Right ventricle myocardium inferior (tissue), 1 donor: Measurements from ENCODE around the gene SOX6. TPM values are rescaled to one million over a fixed set of nuclear protein-coding genes. Genes with fewer than 3 reads are reported as not detected.

Experiments
- ATAC-seq: fragments of 200-7000 bp; cut with Tn5 transposase; one replicate; pipeline ENCODE4 v1.9.1; 2020; ENCODE audit warnings: mild to moderate bottlenecking, moderate library complexity
- DNase-seq: peaks from one replicate; pipeline ENCODE4 v3.0.0; 2021; ENCODE audit errors: missing footprints
- intact Hi-C: fragments of 100-400 bp; cut with DNase I; formaldehyde crosslinking; loops from one replicate; pipeline ENCODE4 v1.11.0; 2022
- total RNA-seq: library from RNA; stranded (reverse); fragmentation: NEBNext Ultra II Directional; extraction: Animal tissue kit (Norgen Biotek cat#: 25700); gene quantifications from one replicate; pipeline ENCODE4 v1.2.1, GENCODE V29; 2021
- donor health status: DM: no; HTN: yes; CAD: no; lungs with severe emphysema.

Gene SOX6
- total RNA-seq, 1 donor from 2014 or later: 14.1 TPM

DNA sequence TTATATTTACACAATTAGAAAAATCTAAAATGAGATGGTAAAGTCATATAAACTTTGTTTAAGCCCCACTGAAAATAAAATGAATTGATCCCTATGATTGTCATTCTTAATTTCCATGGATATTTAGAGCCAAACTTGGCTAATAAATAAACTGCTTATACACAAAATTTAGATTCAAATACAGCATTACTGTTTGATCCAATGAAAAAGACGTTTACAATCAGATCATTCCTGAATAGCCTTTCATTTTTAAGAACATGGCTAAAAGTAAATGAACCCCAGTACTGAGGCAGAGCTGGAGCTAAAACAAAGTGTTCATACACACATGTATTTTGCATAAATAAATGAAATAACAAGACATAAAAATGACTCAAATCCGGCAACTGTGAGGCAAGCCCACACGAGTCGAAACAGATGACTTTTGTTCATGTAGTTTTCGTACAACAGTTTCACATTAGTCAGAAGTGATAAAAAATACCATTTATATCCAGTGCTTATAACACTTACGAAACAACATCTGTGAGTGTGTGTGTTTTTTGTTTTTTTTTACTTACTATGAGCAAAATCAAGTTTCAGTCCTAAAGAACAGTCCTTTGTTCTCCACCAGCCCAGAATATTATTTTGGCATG lies 386.5 kb downstream of the SOX6 start:
- ATAC-seq: peak; percentile 59
- intact Hi-C loops: loop anchor here (10.0 kb wide), 1 partner anchor 635 kb away; no protein-coding TSS in a partner anchor

DNA sequence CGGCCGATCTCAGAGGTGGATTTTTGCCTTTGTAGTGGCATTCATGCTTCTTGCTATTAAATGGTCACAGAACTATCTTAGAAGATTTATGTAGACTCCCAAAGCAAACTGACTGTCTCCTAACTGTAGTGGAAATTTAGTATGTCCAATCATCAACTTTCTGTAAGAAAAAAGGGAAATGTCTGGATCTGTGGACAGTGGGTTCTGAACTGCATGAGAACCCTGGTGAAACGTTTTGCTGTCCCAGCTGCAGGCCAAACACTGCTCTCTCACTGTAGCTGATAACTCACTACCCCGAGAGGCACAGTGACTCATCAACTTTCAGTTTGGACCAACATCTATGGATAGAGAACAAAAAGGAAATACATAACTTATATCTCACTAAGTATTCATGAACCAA lies 387.1 kb downstream of the SOX6 start:
- intact Hi-C loops: loop anchor here (10.0 kb wide), 1 partner anchor 636 kb away; no protein-coding TSS in a partner anchor
- peak; percentile 88 for ATAC-seq

More for the DNA sequence above, 386.5 kb downstream of the SOX6 start:
- no peak for DNase-seq

DNA sequence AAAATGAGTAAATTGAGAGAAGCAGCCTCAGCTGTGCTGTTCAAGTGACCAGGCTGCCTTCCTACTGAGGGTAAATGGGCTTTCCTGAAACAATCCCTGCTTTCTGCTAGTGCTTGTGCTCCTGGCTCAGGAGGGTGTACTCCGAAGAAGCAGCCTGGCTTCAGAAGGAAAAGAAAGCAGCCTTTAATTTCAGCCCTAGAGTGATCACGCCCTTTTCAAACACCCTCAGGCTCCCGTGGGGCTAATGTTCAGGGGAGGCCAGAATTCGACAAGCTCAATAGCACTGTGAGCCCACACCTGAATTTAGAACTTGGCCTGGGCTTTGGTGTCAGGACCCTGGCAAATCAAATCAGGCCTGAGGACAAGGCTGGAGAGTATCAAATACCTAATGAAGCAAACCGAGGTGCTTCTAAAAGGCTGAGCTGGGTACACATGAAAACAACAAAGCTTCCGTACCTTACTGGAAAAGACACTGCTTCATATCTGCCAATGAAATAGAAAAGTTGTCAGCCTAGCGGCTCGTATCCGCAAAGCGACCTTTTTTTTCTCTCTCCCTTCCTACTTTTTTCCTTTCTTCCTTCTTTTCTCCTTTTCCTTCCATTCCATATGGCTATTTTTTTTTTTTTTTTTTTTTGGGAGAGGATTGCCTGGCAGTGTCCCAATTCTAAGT lies 387.8 kb downstream of the SOX6 start:
- ATAC-seq (peak; percentile 49), DNase-seq (no peak)
- intact Hi-C loops: loop anchor here (10.0 kb wide), 1 partner anchor 636 kb away; no protein-coding TSS in a partner anchor

More for the DNA sequence above, 387.1 kb downstream of the SOX6 start:
- no peak for DNase-seq

DNA sequence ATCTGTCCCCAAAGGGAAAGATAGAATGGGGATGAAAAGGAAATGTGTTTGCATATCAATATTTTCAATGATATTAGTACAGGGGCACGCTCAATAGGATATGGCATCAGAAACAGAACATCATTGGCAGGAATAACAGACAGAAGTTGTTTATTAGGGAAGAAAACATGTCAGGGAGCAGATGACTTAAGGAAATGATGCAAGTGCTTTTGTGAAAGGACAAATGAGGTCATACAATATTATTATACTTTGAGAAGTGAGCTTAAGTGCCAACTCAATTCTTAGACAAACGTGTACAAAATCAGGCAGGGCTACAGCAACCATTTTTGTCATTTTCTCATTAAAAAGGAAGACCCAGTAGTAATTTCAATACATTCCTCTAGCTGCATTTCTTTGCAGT lies 388.4 kb downstream of the SOX6 start:
- intact Hi-C loops: loop anchor here (10.0 kb wide), 1 partner anchor 637 kb away; no protein-coding TSS in a partner anchor
- DNase-seq (no peak), ATAC-seq (peak; percentile 38)

DNA sequence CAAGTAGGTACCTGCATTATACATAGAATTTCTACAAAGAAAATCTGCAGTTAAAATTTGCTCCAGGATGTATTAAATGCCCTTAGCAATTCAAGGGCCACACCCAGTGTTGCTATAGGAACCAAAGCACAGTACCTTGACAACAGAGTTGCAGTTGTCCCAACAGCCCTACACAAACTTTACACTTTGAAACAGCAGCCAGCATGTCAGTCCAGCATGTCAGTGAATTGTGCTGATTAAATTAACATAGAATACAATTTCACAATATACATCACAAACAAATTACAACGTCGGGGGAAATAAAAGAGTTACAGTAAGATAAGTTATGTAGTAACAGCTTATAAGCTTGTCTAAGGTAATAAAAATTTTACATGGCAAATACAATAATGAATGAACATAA lies 389.2 kb downstream of the SOX6 start:
- ATAC-seq: no peak
- DNase-seq: no peak
- intact Hi-C loops: loop anchor here (10.0 kb wide), 1 partner anchor 638 kb away; no protein-coding TSS in a partner anchor

DNA sequence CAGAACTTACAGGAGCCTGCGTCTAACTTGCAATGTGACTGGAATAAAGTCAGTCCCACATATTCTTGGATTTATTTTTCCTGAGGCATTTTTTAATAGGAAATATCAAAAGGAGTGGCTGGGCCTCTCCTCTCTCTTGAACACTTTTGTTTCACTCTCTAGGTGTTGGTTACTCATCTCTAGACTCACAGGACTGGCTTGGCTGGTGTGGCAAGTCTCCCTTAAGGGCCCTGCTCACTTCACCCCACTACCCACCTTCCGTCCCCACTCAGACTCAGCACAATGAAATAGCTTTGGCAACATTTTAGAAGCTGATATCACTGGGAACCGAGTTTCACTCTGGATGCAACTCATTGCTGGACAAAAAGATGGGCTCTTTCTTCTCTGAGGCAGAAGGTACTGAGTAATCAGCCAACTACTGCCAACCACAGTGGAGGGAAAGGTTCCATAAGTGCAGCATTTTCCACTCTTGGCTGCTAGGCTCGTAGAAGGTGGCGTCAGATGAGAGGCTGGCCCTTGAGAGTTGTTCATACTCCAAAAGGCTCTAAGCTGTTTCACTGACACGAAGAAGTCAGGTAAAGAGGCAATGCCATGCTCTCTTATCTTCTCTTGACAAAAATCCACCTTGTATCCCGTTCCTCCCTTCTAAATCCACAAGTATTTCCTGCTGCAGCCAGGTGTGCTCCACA lies 390.6 kb downstream of the SOX6 start:
- intact Hi-C loops: loop anchor here (10.0 kb wide), 1 partner anchor 639 kb away; no protein-coding TSS in a partner anchor
- DNase-seq: no peak
- ATAC-seq: no peak

DNA sequence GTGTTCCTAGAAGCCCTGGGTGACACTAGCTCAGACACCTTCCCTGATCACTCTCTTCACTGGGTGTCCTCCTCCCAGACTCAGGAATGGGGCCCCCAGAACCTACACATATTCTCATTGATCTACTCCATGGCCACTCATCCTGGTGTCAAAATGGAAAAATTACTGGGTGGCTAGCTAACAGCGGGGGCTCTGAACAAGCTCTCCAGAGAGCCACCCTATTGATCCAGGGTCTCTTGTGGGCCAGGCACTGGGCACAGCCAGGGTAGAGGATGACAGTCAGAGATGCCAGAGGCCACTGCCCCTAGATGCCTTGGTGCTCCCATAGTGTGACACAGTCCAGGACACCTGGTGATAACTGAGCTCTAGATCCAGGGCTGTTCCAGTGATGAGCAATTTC lies 393.1 kb downstream of the SOX6 start:
- intact Hi-C loops: loop anchor here (10.0 kb wide), 1 partner anchor 642 kb away; no protein-coding TSS in a partner anchor
- no peak for DNase-seq
- ATAC-seq: no peak

DNA sequence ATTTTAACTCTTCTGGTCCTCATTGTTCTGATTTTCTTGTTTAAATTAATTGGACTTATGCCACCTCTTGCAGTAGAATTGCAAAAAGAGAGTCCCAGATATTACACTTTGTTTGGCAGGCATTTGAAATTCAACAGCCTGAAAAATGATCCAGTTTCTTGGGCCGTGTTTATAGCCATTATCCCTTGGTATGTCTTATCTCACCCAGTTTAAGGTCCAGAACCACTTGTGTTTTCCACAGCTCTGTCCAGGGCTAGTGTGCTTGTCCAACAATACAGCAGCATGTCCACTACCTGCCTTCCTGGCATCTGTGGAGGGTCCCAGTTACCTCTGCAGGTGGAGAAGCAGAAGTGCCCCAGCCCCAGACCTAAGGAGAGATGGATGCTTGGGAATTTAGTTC lies 397.4 kb downstream of the SOX6 start:
- ATAC-seq: peak; percentile 55
- no peak for DNase-seq
- intact Hi-C loops: no loop called here

DNA sequence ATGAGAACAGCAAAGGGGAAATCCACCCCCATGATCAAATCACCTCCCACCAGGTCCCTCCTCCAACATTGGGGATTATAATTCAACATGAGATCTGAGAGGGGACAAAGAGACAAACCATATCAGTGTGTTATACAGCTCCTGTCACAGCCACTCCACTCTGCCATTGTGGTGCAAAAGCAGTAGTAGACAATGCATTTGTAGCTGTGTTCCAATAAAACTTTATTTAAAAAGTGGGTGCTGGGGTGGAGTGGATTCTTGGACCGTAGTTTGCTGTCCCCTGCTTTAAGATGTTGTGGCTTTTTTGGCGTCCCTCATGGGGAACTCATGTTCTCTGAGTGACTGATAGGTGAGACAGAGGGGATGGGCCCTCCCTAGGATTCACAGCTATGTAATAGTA lies 399.1 kb downstream of the SOX6 start:
- ATAC-seq: no peak
- intact Hi-C loops: no loop called here

DNA sequence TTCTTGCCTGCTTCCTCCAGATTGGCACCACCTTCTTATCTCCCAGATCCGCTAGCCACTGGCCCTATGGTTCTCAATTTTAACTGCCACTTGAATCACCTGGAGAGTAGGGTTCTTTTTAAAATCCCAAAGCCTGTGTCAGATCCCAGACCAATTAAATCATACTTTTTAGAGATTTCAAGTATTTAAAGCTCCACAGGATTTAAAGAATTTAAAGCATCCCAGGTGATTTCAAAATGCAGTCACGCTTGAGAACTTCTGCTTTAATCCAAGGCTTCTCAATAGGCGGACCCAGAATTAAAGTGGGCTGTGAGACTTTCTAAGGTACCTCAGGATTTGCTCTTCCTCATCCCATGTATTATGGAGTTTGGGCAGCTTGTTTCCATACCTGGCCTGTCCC lies 400.0 kb downstream of the SOX6 start:
- ATAC-seq: no peak
- no peak for DNase-seq
- intact Hi-C loops: no loop called here

More for the DNA sequence above, 399.1 kb downstream of the SOX6 start:
- no peak for DNase-seq

DNA sequence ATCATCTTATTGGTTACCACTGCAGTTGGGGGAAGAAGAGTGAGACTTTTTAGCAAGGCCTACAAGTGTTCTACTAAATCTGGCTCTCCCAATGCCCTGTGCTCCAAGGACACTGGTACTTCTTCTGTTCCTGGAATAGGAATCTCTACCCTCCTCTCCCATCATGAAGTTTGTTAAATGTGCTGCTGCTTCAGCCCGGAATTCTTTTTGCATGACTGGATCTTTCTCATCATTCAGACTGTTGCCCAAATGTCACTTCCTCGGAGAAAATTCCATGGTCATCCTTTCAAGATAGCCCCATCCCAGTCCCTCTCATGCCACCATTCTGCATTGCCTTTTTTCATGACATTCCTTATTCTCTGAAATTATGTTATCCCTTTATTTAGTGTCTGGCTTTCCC lies 400.8 kb downstream of the SOX6 start:
- ATAC-seq (no peak), DNase-seq (no peak)
- intact Hi-C loops: no loop called here

DNA sequence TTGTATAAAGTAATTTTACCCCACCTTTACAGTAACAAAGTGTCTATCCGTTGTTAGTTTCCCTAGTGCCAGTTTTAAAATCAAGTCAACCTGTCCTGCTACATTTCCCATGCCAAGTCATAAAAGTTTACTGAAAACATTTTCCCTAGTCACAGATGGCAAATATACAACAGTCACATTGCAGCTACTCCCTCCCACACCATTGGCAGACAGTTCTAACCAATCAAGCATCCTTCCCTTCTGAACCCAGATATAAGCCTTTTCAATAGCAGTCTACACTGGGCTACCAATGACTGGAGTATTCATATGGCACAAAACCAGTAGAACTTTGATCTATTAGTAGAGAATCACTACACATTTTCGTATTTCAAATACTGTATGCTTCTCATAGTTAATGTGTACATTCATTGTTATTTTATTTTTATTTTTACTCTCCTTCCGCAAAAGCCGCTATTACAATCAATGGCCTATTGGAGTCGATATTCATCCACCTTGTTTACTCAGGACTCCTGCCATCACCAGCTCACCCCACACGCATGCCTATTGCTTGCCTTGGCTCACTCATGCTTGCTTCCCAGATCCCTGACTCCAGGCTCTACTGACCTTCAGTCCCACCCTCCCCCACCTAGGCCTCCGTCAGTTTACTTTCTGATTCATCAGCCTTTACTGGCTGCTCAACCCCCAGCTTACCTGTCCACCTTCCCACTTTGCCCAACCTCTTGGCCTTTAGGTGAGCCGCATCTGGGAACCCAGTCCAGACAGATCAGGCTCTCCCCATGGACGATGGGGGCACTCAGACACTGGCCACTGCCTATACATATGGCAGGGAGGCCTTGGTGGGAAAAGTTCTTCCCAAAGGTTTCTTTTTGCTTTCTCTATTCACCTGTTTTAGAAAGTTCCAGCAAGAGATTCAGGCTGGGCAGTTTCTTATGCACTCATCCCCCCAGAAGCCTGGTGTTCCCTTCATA lies 408.4 kb downstream of the SOX6 start:
- intact Hi-C loops: no loop called here
- ATAC-seq: no peak
- no peak for DNase-seq

DNA sequence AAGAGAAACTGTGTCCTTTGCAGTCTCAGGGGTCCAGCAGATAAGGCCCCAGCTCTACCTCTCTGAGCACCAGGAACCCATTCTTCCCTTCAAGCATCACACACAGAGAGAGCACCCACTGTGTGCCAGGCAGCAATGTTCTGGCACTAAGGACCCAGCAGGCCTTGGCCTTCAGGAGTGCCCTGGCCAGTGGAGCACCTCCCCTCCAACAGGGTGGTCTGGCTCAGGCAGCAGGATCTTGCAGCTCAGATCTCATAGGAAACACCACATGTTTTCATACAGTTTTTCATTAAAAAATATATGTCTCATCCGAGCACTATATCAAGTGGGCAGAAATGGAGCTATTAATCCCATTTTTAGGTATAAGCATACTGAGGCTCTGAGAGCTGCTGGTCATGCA lies 410.6 kb downstream of the SOX6 start:
- ATAC-seq (no peak), DNase-seq (no peak)
- intact Hi-C loops: no loop called here

DNA sequence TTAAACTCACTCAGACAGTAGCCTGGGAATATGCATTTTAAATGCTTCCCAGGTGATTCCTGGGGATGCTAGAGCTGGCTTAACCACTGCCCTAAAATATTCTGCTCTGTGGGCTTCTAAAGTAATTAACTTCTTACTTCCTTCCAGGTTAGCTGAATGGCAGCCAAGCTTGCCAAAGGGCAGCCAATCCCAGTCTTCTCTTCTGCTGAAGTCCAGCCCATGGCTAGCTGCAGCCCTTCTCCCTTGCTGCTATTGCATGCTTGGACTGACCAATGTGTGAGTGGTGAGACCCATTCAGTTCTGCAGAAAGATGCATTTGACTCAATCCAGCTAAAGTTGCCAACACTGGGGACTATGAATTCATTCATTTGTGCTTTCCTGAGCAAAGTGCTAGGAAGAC lies 411.9 kb downstream of the SOX6 start:
- DNase-seq (no peak), ATAC-seq (no peak)
- intact Hi-C loops: no loop called here

DNA sequence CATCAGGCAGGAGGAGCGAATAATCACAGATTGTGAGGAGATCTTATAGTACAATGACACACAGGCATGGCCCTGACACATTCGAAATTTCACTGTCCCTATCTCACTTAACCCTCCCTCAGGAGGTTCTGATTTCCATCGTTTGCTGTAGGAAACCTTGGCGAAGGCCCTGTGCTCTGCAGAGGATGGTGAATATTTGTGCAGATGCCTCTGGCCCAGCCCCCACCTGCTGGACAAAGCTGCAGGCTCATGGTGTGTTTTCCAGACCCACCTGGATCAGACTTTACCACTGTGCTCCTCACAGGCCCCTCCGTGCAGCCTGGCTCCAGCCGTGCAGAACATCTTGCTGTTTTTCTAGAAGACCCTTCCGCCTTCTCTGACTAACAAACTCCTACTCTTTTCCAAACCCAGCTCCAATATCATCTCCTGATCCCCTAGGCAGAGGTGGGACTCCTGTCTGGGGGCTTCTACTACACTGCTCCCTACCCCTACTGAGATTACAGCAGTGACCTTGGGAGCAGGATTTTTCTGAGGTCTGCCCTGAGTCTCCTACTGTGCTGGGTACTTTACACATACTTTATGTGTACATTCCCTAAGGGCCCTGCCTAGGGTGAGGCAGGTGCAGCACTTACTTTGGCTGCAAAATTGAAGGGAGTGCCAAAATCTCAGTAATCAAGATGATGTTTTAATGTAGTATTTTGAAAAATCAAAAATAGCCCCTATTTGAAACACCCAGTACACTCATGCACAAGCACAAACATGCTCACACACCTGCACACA lies 412.7 kb downstream of the SOX6 start:
- DNase-seq (no peak), ATAC-seq (no peak)
- intact Hi-C loops: no loop called here

DNA sequence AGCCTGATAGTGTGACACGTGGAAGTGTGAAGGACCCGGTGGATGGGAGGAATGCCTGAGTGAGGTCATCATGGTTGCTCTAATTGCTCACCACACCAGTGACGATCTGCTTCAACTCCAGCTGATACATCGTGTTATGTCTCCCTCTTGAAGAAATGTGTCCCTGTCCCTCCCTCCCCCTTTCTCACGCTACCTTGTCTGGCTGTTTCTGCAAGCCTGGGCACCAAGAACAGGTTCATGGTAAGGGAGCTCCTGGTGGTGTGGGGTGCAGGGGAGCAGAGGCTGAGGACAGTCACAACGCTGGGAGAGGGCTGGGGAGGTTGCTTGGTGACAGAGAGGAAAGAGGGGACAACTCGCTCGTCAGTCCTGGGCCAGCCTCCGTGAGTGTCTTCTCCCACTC lies 413.4 kb downstream of the SOX6 start:
- intact Hi-C loops: no loop called here
- ATAC-seq (no peak), DNase-seq (no peak)

DNA sequence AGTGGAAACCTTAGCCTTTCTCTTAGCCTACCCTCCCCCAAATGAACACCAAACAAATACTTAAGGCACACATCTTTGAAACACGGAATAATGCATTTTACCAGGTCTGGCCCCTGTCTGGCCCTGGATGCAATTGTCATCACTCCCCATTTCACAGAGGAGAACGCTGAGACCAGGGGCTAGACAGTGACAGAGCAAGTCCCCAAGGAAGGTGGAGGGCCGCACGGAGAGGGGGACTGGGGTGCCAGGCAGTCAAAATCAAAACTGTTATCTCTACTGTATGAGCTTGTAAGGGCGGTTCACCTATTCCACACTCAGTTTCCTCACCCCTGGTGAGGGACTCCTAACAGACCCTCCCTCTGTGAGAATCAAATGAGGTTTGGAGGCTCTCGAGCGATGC lies 414.2 kb downstream of the SOX6 start:
- DNase-seq: no peak
- ATAC-seq: no peak
- intact Hi-C loops: no loop called here

DNA sequence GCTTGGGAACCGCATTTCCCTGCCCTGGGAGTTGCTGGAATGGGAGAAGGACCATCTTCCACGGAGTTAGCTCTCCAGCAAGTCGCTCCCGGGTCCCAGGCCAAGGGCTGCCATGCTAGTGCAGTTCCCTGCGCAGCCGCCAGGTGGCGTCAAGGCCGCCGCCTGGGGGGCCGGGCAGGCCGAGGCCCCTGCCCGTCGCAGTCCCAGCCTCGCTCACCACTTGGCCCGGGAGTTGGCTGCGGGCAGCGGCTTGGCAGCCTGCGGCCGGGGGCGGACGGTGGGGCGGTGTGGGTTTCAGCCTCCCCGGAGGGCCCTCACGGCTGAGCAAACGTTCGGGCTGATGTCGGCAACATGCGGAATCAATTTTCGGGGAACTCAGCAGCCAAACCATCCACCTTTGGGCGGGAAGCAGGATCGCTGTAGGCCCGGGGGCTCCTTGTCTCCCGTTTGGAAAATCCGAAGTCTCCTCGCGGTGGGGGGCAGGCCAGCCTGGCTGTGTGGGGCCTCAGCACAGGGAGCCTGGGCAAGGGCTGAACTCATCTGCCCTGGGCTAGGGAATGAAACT lies 415.1 kb downstream of the SOX6 start:
- intact Hi-C loops: no loop called here
- DNase-seq (peak; percentile 77), ATAC-seq (peak; percentile 68)
